GM18858 (cell line): ENCODE measurements around the gene THSD8.
"Not testable (repeated sequence)": the region's sequence is repeated elsewhere in the genome, so short reads cannot be mapped to it uniquely, and the experiment has no call there.

Source experiments
- ATAC-seq: cut with Tn5 transposase; IDR thresholded peaks from one replicate; pipeline ENCODE4 v1.9.1; 2021; ENCODE audit not compliant: unreplicated experiment

Gene THSD8

DNA sequence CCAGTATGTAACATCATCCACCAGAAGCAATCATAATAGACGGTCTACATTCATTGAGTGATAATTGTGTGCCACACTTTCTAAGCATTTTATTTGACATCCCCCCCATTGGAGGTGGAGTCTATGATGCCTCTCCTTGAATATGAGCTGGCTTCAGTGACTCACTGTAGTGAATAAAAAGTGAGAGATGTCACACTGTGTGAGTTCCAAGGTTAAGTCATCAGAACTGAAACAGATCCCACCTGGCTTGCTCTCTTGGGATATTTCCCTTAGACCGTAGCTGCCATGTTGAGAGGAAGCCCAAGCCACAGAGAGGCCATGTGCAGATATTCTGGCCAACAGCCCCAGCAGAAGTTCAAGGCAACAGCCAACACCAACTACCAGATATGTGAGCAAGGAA, 19.9 kb downstream of the THSD8 start:
- ATAC-seq: no peak

GRCh38 chr19:12825254-12826131, 23.6 kb downstream of the THSD8 start:
- no peak for ATAC-seq

GRCh38 chr19:12828494-12828893, 26.6 kb downstream of the THSD8 start:
- no peak for ATAC-seq

- ATAC-seq: no peak
Measured at GRCh38 chr19:12833418-12833737, 31.5 kb downstream of the THSD8 start.

DNA sequence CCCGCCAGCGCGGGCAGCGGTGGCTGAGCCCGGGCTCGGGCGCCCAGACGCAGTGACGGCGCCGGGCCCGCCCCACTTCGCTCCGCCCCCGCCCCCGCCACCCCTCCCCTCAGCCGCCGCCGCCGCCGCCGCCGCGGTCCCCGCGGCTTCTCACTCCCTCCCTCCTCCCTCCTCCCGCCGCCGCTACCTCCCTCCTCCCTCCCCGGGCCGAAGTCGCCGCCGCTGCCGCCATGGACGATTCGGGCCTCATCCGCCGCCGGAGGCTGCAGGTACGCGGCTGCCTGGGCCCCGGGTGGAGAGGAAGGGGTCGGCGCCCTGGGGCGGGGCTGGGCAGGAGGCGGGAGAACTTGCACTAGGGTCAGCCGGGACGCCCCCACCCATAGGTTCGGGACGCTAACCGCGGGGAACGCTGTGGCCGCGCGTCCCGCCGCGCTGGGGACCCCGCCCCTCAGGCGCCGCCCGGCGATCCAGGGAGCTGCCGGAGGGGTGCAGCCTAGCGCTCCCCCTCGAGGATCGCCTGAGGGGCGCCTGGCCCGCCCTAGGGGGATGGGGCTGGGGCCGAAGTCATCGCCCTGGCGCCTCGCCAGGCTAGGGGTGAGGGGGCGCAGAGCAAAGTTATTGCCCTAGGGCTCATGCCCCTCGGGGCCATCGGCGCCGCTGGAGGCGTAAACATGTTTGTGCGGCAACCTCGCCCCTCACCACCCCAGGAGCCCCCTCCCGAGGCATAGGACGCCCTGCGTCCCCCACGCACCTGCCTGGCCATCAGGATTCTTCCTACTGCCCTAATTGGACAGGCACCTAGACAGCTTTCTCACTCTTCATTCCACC, 32.1 kb downstream of the THSD8 start:
- no peak for ATAC-seq

- no peak for ATAC-seq
Measured at GRCh38 chr19:12834566-12834943, 32.7 kb downstream of the THSD8 start, which contains the start of gene RTBDN. RTBDN (minus strand) TSS chr19:12834579; CDS start chr19:12829979, 4,600 bp downstream.

GRCh38 chr19:12834976-12835757, 33.3 kb downstream of the THSD8 start:
- no peak for ATAC-seq

- no peak for ATAC-seq
Measured at GRCh38 chr19:12836529-12836863, 34.6 kb downstream of the THSD8 start.

- ATAC-seq: no peak
Measured at GRCh38 chr19:12837225-12837624, 35.4 kb downstream of the THSD8 start.

GRCh38 chr19:12838182-12838885, 36.5 kb downstream of the THSD8 start, which contains the start of gene MAST1:
MAST1 (plus strand) TSS chr19:12838515; CDS start chr19:12838573, 58 bp downstream.
- no peak for ATAC-seq

GRCh38 chr19:12838886-12839756, 37.3 kb downstream of the THSD8 start:
- ATAC-seq: no peak

DNA sequence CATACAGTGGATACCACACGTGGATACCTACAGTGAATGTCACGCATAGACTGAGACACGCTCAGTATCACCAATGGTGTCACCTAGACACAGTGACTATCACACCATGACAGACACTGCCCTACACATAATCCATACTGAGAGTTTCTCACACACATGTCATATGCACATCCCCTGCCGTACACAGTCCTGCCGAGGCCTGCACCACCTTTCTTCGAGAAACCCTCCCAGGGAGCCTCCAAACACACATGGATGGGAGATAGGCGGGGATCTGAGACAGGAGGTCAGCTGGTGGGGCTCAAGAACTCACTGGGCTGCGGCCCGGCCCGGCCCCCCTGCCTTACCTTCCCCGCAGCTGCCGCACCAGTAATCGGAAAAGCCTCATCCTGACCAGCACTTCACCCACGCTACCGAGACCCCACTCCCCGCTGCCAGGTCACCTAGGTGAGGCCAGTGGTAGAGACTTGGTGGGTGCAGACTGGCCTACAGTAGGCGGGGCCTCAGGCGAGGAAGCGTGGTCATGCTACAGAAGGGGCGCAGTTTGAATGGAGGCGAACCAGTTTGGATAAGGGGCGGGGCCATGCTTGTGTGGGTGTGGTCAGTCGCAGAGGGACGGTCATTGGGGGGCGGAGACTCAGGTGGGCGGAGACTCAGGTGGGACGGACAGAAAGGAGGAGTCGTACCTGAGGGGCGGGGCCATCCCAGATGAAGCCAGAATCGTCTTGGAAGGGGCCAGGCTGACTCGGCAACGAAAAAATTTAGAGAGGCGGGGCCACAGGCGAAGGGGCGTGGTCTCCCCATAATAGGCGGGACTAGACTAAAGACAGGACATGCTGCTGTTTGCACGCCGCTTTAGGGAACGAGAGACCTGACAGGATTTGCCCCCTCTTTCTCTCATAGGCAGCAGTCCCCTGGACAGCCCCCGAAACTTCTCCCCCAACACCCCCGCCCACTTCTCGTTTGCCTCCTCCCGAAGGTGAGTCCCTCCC, 38.5 kb downstream of the THSD8 start:
- ATAC-seq: no peak

DNA sequence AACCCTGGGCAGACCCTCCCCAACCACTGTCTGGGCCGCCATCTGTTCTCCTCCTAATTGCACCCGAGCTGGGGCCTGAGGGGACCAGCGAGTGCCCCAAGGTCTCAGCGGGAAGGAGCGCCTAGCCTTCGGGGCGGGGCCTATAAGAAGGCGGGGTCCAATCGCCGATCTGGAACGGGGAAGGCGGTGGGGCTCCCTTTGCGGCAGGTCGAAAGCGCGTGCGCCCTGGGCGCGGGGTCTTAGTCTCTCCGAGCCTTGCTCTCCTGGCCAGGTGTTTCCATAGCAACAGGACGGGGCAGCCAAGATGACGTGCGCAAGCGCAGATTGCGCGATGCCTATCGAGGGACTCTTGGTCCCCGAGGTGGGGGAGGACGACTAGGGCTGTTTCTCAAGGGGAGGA, 39.2 kb downstream of the THSD8 start:
- ATAC-seq: no peak

DNA sequence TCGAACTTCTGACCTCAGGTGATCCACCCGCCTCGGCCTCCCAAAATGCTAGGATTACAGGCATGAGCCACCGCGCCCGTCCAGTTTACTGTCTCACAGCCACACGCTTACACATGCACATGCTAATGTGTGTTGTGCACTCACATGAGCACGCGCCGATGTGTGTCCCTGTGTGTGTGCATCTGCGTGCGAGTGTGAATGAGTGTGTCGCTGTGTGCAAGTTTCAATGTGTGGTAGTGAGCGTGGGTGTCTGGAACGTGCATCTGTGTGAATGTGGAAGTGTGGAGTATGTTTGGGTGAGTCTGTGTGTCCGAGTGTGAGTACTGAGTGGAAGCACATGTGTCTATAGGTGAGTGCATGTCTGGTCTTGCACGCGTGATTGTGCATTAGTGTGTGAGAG, 40.6 kb downstream of the THSD8 start:
- ATAC-seq: no peak

DNA sequence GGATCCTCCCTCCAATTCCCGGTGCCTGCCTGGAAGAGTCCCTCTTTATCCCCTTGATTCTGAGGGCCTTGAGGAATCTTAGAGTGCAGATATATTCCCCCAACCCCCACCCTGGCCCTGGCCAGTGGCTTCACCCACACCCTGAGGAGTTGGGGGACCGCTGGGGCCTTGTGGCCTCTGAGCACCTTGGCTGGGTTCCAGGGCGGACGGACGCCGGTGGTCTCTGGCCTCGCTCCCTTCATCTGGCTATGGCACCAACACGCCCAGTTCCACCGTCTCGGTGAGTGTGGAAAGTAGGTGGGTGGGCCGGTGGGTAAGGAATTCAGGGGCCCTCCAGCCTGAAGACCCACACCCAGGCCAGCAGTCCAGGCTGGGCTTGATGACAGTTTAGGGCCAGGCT, 41.5 kb downstream of the THSD8 start:
- ATAC-seq: no peak

DNA sequence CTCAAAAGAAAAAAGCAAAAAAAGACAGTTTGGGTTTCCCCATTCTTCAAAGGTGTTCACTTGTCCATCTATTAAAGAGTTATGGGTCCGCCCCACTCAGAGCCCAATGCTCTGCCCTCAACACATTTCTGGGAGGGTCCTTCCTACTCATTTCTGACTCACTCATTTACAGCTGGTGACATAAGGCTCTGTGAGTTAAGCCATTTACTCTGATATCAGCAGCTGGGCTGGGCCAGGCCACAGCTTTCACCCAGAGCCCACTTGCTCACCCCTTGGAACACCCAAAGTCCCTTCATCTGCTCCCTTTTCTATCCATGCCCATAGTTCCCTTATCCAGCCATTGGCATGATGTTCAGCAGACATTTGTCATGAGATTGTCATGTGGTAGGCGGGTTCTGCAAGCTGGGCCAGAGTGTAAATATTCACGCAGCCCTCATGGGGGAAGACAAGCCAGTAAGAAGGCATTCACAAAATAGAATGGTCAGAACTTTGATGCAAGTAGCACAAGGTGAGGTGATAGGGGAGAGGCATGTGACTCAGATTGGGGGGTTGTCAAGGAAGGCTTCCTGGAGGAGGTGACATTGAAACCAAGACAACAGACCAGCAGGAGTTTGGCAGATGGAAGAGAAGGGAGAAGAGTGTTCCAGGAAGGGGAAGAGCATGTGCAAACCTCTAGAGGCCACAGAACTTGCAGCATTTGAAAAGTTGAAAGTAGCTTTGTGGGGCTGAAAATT, 42.3 kb downstream of the THSD8 start:
- ATAC-seq: no peak

- ATAC-seq: not testable (repeated sequence)
Measured at GRCh38 chr19:12846613-12847012, 44.7 kb downstream of the THSD8 start.
